Spleen (tissue), 11 donors: ENCODE data around the gene STX16. TPM values are rescaled to one million over a fixed set of nuclear protein-coding genes. Genes with fewer than 3 reads are reported as not detected.
A peak's percentile ranks its signal among the peaks of the same experiment; 100 is the strongest.

Source experiments
- DNase-seq: peaks from one replicate; pipeline ENCODE4 v3.0.0-alpha.2; 2020
- H3K27ac ChIP-seq, 8 donors: fragments of 200-600 bp; sonication (generic) in 7 of 8; 1 replicate in 4 of 8; 2 replicates in 4 of 8; pipeline versions ENCODE4 v1.5.0 to v1.8.0; 2016 to 2021; ENCODE audit warnings: inconsistent platforms in 4 of 8, mild to moderate bottlenecking in 4 of 8, moderate library complexity in 1 of 8
- H3K27me3 ChIP-seq, 7 donors: fragments of 200-600 bp; sonication (generic) in 6 of 7; replicated peaks in 1 of 7; 1 replicate in 4 of 7; 2 replicates in 3 of 7; pipeline versions ENCODE4 v1.5.0 to v1.8.0; 2016 to 2021; ENCODE audit warnings: inconsistent platforms in 3 of 7, mild to moderate bottlenecking in 1 of 7
- H3K36me3 ChIP-seq, 6 donors: fragments of 200-600 bp; sonication (generic) in 5 of 6; 1 replicate in 4 of 6; 2 replicates in 2 of 6; pipeline versions ENCODE4 v1.5.0 to v1.8.0; 2016 to 2021; ENCODE audit warnings: inconsistent platforms in 2 of 6
- H3K4me1 ChIP-seq, 6 donors: fragments of 200-600 bp; sonication (generic) in 5 of 6; 1 replicate in 3 of 6; 2 replicates in 3 of 6; pipeline versions ENCODE4 v1.5.0 to v1.8.0; 2016 to 2021; ENCODE audit warnings: inconsistent platforms in 3 of 6
- H3K4me3 ChIP-seq, 8 donors: fragments of 200-600 bp; sonication (generic) in 7 of 8; 1 replicate in 4 of 8; 2 replicates in 4 of 8; pipeline versions ENCODE4 v1.5.0 to v1.8.0; 2016 to 2021; ENCODE audit warnings: inconsistent platforms in 4 of 8, mild to moderate bottlenecking in 4 of 8, moderate library complexity in 2 of 8
- H3K9me3 ChIP-seq, 8 donors: fragments of 200-600 bp; sonication (generic) in 7 of 8; 1 replicate in 4 of 8; 2 replicates in 4 of 8; pipeline versions ENCODE4 v1.5.0 to v1.8.0; 2016 to 2021; ENCODE audit warnings: inconsistent platforms in 4 of 8
- CTCF ChIP-seq, 11 experiments: fragments of 200-600 bp in 7 of 11; fragments of 450-650 bp in 4 of 11; sonication (generic) in 4 of 11; IDR thresholded peaks in 8 of 11; conservative IDR thresholded peaks in 3 of 11; 1 replicate in 7 of 11; 2 replicates in 4 of 11; pipeline versions ENCODE4 v1.4.0 to v1.8.0; 2016 to 2021; ENCODE audit warnings: antibody characterized with exemption in 11 of 11, inconsistent platforms in 4 of 11, mild to moderate bottlenecking in 1 of 11
- POLR2A ChIP-seq, 3 donors: fragments of 450-650 bp; IDR thresholded peaks; one replicate each; pipeline ENCODE4 v1.5.1; 2017; ENCODE audit warnings: antibody characterized with exemption in 3 of 3, mild to moderate bottlenecking in 1 of 3
- POLR2AphosphoS5 ChIP-seq, 3 donors: sonication (generic); formaldehyde crosslinking; IDR thresholded peaks; one replicate each; pipeline ENCODE4 v1.5.1; 2017; ENCODE audit warnings: antibody characterized with exemption in 3 of 3
- WGBS, 5 donors: extraction: QIAGEN DNeasy Blood & Tissue Kit in 3 of 5; methylation state at CpG; one replicate each; pipeline versions ENCODE4 v1.1.5 to v1.1.7; 2013 to 2018; 5-methylcytosine and 5-hydroxymethylcytosine counted together
- intact Hi-C: fragments of 100-400 bp; cut with DNase I; formaldehyde crosslinking; loops from one replicate; pipeline ENCODE4 v1.15.0; 2023; ENCODE audit warnings: low total_unique reads
- polyA plus RNA-seq, 3 donors: library from polyadenylated mRNA; stranded (reverse); fragments of 200-250 nt; gene quantifications; one replicate each; pipeline ENCODE4 v1.2.1, GENCODE V29; 2013
- total RNA-seq, 7 donors: library from RNA; depleted of rRNA in 3 of 7; stranded (reverse); fragments of >200 nt in 3 of 7; fragmentation: NEBNext Ultra II Directional in 4 of 7; extraction: Animal tissue kit (Norgen Biotek cat#: 25700) in 4 of 7; gene quantifications; one replicate each; pipeline versions ENCODE4 v1.1.0 to v1.2.1, GENCODE V29; 2016 to 2021
- donor health status: healthy with polysubstance abuse.
- donor health status: DM: no; HTN: no; CAD: no; lungs with moderate emphysema.
- donor health status: DM: no; HTN: no; CAD: no.
- donor health status: Bipolar disorder and iron deficiency.
- donor health status: healthy.
- donor health status: DM: no; HTN: no; CAD: no.
- donor health status: DM: yes; HTN: yes; CAD: no.

STX16 gene
- total and polyA plus RNA-seq, 10 donors, result 34.4 to 105 (median 75.0) TPM

GRCh38 chr20:58614366-58614765, 36.7 kb upstream of the STX16 start:
- Histone ChIP-seq H3K27me3 (peaks cover 0 to 9% (median 0%) of the 10 kb centered on the region in 7 donors), H3K36me3 (no peaks in the 10 kb centered on the region), H3K27ac (no peak overlapping the region), H3K4me3 (no peak overlapping the region), H3K4me1 (no peaks in the 10 kb centered on the region), H3K9me3 (no peaks in the 10 kb centered on the region)
- intact Hi-C loops, result no loop called here
- TF ChIP-seq CTCF (IDR thresholded peaks at IDR 0.05 in 8 of 11, conservative IDR thresholded peaks at IDR 0.05 in 3 of 11) (no peak), POLR2A (IDR thresholded peaks at IDR 0.05) (no peak), POLR2AphosphoS5 (IDR thresholded peaks at IDR 0.05) (no peak)
- 89 to 100% (median 91%) methylated on average over 2 to 14 of the region's 14 CpGs for WGBS, 5 donors
- peak; percentile 68 for DNase-seq

DNA sequence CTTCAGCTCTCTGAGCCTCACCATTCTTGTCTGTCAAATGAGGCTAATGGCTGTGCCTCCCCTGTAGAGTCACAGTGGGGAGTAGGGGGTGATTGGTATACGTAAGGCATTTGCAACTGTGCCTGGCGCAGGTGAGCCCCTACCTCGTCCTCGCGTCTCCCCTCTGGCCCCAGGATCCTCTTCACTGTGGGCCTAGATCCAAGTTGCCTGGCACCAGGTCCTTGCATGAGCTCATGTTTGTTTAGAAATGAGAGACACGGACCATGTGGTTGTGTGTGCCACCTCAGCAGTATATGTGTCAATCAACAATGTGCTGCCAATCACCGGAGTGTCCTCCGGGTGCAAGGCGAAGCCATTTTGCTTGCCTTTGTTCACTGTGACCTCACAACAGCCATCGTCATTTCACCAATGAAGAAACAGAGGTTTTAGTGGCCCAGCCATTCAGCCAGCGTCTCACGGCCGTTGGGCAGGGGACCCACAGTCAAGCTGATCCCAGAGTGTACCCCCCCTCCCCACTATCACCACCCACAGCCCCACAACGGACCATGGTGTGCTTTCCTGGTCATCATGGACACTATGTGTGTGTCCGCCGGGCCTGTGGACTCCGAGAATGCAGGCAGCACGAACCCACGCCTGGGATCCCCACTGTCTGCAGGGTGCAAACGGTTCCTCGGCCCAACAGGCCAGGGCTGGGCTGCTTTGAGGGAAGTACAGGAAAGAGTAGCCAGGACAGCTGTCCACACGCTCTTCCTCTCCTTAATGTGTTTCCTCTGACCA, 35.9 kb upstream of the STX16 start:
- H3K4me1 ChIP-seq, result no peaks in the 10 kb centered on the region
- peaks cover 0 to 16% (median 2%) of the 10 kb centered on the region in 7 donors for H3K27me3 ChIP-seq
- H3K4me3 ChIP-seq, result no peak overlapping the region
- DNase-seq, result peak; percentile 58
- H3K27ac ChIP-seq, result no peak overlapping the region
- intact Hi-C loops, result no loop called here
- 85 to 89% (median 89%) methylated on average over 20 to 22 of the region's 22 CpGs for WGBS, 5 donors
- H3K9me3 ChIP-seq, result no peaks in the 10 kb centered on the region
- no peaks in the 10 kb centered on the region for H3K36me3 ChIP-seq
- TF ChIP-seq POLR2A (IDR thresholded peaks at IDR 0.05), result no peak
- TF ChIP-seq POLR2AphosphoS5 (IDR thresholded peaks at IDR 0.05), result no peak
- no peak for TF ChIP-seq CTCF (IDR thresholded peaks at IDR 0.05 in 8 of 11, conservative IDR thresholded peaks at IDR 0.05 in 3 of 11)

DNA sequence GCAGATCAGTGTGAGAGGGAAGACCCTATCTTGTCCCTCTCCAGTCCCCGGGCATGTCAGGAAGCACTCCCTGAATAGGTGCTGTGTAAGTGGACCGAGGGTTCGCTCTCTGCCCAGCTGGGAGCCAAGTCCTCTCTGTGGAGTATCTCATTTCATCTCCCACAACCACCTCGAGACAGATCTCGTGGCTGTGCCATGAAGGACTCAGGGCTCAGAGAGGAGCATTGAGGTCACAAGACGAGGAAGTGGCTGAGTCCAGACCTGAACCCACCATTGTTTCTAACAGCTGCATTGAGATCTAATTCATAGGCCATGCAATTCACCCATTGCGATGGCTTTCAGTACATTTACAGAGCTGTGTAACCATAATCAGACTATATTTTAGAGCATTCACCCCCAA, 34.7 kb upstream of the STX16 start:
- 80 to 88% (median 85%) methylated on average over 7 of the region's 7 CpGs for WGBS, 5 donors
- Histone ChIP-seq H3K9me3 (no peaks in the 10 kb centered on the region), H3K27ac (no peak overlapping the region), H3K4me3 (no peak overlapping the region), H3K27me3 (peaks cover 0 to 19% (median 4%) of the 10 kb centered on the region in 7 donors), H3K4me1 (no peaks in the 10 kb centered on the region), H3K36me3 (no peaks in the 10 kb centered on the region)
- intact Hi-C loops, result no loop called here
- TF ChIP-seq POLR2AphosphoS5 (IDR thresholded peaks at IDR 0.05) (no peak), POLR2A (IDR thresholded peaks at IDR 0.05) (no peak), CTCF (IDR thresholded peaks at IDR 0.05 in 8 of 11, conservative IDR thresholded peaks at IDR 0.05 in 3 of 11) (no peak)
- peak; percentile 42 for DNase-seq

GRCh38 chr20:58617158-58617557, 33.9 kb upstream of the STX16 start:
- H3K27ac ChIP-seq, result no peak overlapping the region
- TF ChIP-seq POLR2A (IDR thresholded peaks at IDR 0.05) (no peak), POLR2AphosphoS5 (IDR thresholded peaks at IDR 0.05) (no peak), CTCF (IDR thresholded peaks at IDR 0.05 in 8 of 11, conservative IDR thresholded peaks at IDR 0.05 in 3 of 11) (no peak)
- no peaks in the 10 kb centered on the region for H3K36me3 ChIP-seq
- peaks cover 0 to 26% (median 4%) of the 10 kb centered on the region in 7 donors for H3K27me3 ChIP-seq
- intact Hi-C loops, result no loop called here
- WGBS, 5 donors, result 91 to 96% (median 94%) methylated on average over 5 of the region's 5 CpGs
- DNase-seq, result no peak
- H3K4me3 ChIP-seq, result no peak overlapping the region
- no peaks in the 10 kb centered on the region for H3K4me1 ChIP-seq
- H3K9me3 ChIP-seq, result no peaks in the 10 kb centered on the region
